Suprapubic skin (tissue), 4 donors: ENCODE results near the gene MAP4K5. TPM values are rescaled to one million over a fixed set of nuclear protein-coding genes. Genes with fewer than 3 reads are reported as not detected.

ENCODE experiments used
- DNase-seq, 2 donors: peaks; one replicate each; pipeline ENCODE4 v3.0.0-alpha.2; 2019; ENCODE audit warnings: low spot score in 2 of 2
- H3K27ac ChIP-seq: fragments of 200-600 bp; sonication (generic); one replicate; pipeline ENCODE4 v1.5.1; 2019
- H3K27me3 ChIP-seq: fragments of 200-600 bp; sonication (generic); one replicate; pipeline ENCODE4 v1.5.1; 2019
- H3K36me3 ChIP-seq: fragments of 200-600 bp; sonication (generic); one replicate; pipeline ENCODE4 v1.5.1; 2019
- H3K4me1 ChIP-seq: fragments of 200-600 bp; sonication (generic); one replicate; pipeline ENCODE4 v1.5.1; 2019
- H3K4me3 ChIP-seq: fragments of 200-600 bp; sonication (generic); one replicate; pipeline ENCODE4 v1.5.1; 2019; ENCODE audit warnings: mild to moderate bottlenecking
- H3K9me3 ChIP-seq: fragments of 200-600 bp; sonication (generic); one replicate; pipeline ENCODE4 v1.5.1; 2019
- EP300 ChIP-seq: sonication (generic); formaldehyde crosslinking; IDR thresholded peaks from one replicate; pipeline ENCODE4 v1.6.1; 2017; ENCODE audit warnings: antibody characterized with exemption
- POLR2A ChIP-seq, 2 donors: fragments of 450-650 bp; IDR thresholded peaks; one replicate each; pipeline ENCODE4 v1.6.1; 2017; ENCODE audit warnings: antibody characterized with exemption in 2 of 2, mild to moderate bottlenecking in 2 of 2, moderate library complexity in 2 of 2
- POLR2AphosphoS5 ChIP-seq, 3 donors: sonication (generic); formaldehyde crosslinking; IDR thresholded peaks; one replicate each; pipeline ENCODE4 v1.6.1; 2017; ENCODE audit warnings: antibody characterized with exemption in 3 of 3
- WGBS: methylation state at CpG from one replicate; pipeline ENCODE4 v1.1.5; 2018; 5-methylcytosine and 5-hydroxymethylcytosine counted together
- total RNA-seq, 4 donors: library from RNA; depleted of rRNA; stranded (reverse); fragments of >200 nt; gene quantifications; one replicate each; pipeline ENCODE4 v1.1.0, GENCODE V29; 2016
- TF ChIP-seq, protein P1 (sequence below), 2 donors: fragments of 200-600 bp in 1 of 2; fragments of 450-650 bp in 1 of 2; sonication (generic) in 1 of 2; IDR thresholded peaks; one replicate each; pipeline ENCODE4 v1.5.1; 2016 to 2019; ENCODE audit warnings: antibody characterized with exemption in 2 of 2, mild to moderate bottlenecking in 1 of 2, moderate library complexity in 1 of 2

The MAP4K5 gene
- total RNA-seq, 4 donors from 2014 or later = 109 to 226 (median 125) TPM

DNA sequence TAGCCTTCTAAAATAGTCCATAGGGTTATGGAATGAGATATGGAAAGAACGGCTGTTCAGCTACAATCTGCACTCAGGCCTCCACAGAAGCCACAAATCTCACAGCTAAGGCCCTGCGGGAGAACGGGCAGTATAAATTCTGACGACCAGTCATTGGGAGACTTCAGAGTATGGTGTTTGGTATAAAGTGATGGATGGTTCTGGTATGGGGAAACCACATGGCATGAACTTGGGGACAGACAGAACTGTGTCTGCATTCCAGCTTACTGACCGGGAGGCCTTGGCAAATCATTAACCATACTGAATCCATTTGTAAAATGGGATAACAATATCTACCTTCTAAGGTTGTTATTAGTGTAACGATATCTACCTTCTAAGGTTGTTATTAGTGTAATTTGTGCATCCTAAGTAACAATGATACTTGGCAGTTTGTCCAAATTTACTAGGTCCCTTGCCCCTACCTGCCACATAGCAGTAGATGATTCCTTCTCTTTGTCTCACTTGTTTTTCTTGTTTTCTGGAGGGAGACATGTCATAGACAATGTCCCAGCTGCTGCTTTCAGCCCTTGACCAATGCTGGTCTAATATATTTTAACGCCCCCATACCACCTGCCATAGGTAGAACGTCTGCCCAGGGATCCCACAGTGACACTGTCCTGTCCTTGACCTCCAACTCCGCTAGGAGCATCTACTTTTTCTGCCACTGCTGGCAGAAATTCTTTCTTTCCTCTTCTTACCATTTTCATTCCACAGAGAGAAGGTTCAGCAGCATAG, 142.5 kb downstream of the MAP4K5 start:
- Histone ChIP-seq H3K27ac (no peak overlapping the region), H3K9me3 (no peaks in the 10 kb centered on the region), H3K27me3 (no peaks in the 10 kb centered on the region), H3K4me3 (no peak overlapping the region), H3K36me3 (no peaks in the 10 kb centered on the region), H3K4me1 (no peaks in the 10 kb centered on the region)
- no peak for DNase-seq
- no peak for TF ChIP-seq POLR2A (IDR thresholded peaks at IDR 0.05)
- no peak for TF ChIP-seq POLR2AphosphoS5 (IDR thresholded peaks at IDR 0.05)
- TF ChIP-seq EP300 = no peak
- TF ChIP-seq, protein P1, sequence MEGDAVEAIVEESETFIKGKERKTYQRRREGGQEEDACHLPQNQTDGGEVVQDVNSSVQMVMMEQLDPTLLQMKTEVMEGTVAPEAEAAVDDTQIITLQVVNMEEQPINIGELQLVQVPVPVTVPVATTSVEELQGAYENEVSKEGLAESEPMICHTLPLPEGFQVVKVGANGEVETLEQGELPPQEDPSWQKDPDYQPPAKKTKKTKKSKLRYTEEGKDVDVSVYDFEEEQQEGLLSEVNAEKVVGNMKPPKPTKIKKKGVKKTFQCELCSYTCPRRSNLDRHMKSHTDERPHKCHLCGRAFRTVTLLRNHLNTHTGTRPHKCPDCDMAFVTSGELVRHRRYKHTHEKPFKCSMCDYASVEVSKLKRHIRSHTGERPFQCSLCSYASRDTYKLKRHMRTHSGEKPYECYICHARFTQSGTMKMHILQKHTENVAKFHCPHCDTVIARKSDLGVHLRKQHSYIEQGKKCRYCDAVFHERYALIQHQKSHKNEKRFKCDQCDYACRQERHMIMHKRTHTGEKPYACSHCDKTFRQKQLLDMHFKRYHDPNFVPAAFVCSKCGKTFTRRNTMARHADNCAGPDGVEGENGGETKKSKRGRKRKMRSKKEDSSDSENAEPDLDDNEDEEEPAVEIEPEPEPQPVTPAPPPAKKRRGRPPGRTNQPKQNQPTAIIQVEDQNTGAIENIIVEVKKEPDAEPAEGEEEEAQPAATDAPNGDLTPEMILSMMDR (IDR thresholded peaks at IDR 0.05) = no peak
- WGBS = 88% methylated on average over 9 of the region's 9 CpGs

DNA sequence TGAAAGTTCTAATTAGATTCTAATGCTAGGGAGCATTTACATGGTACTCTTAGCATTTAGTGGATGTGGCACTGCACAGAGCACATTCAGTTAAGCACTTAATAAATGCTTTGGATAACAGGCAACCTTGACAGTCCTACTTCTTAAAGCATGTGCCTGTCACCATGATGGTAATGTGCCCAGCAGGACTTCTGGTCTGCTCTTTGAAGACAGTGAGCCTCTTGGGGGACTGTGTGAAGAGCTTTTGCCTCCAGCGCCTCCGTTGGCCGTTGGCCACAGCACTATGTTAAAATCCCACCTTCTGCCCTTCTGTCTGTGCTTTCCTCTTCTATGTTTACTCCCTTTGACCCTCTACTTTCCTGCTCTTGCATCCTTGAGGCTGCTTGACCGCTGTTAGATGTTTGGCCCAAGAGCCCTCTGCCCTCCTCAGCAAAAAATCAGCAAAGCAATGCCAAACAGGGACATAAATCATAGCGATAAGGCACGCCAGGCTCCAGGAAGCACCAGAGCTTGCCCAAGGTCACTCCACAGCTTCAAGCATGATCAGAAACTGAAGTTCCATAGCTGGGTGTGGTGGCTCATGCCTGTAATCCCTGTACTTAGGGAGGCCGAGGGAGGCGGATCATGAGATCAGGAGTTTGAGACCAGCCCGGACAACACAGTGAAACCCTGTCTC, 144.0 kb downstream of the MAP4K5 start:
- no peak for DNase-seq

DNA sequence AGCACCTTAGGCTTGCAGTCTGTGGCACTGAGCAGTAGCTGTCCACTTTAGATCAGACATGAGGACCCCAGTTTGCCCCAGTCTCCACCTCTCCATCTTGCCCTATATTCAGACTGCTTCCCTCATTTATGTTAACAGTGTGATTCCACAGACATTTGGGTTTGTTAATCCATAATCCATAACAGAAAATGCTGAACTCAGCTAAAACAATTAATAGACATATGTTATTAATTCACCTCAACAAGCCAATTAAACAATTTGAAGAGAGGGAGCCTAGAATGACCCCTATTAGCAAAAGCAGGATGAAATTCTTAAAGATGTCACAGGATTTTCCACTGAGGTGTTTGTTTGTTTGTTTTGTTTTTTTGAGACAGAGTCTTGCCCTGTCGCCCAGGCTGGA, 144.8 kb downstream of the MAP4K5 start:
- 100% methylated on average over 1 of the region's 1 CpG for WGBS
- no peak overlapping the region for H3K27ac ChIP-seq
- DNase-seq = no peak

More for the DNA sequence above, 144.0 kb downstream of the MAP4K5 start:
- H3K27ac ChIP-seq = no peak overlapping the region
- no peaks in the 10 kb centered on the region for H3K9me3 ChIP-seq
- TF ChIP-seq EP300 (no peak), POLR2A (IDR thresholded peaks at IDR 0.05) (no peak), POLR2AphosphoS5 (IDR thresholded peaks at IDR 0.05) (no peak)
- TF ChIP-seq, protein P1 (IDR thresholded peaks at IDR 0.05) = no peak
- H3K27me3 ChIP-seq = no peaks in the 10 kb centered on the region
- H3K4me1 ChIP-seq = no peaks in the 10 kb centered on the region
- no peak overlapping the region for H3K4me3 ChIP-seq
- WGBS = 76% methylated on average over 9 of the region's 9 CpGs
- no peaks in the 10 kb centered on the region for H3K36me3 ChIP-seq

DNA sequence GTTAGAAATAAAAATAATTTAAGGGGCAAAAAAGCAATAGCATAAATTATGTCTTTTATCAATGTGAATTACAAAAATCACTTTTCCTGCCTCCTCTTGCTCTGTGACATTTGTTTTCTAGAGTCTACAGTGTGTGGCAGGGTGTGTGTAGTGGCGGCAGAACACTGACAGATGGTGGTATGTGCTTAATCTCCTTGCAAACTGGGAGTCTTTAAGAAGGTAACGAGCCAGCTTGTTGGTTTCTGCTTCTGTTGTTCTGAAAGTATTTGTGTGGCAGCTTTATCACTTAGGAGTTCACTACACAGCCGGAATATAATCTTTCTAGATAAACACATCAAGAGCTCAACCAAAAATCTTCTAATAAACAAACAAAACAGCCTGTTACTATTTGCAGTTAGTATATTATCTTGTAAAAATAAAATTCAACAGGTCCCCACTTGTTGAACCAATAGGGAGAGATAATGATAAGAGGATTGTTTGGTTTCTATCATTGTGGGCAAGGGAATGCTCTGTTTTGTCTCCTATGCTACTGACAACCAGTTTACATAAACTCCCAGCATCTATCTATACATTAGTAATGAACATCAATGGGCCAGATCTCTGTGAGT, 148.6 kb downstream of the MAP4K5 start:
- Histone ChIP-seq H3K36me3 (no peaks in the 10 kb centered on the region), H3K27me3 (no peaks in the 10 kb centered on the region), H3K27ac (no peak overlapping the region), H3K4me3 (no peak overlapping the region), H3K4me1 (no peaks in the 10 kb centered on the region), H3K9me3 (no peaks in the 10 kb centered on the region)
- WGBS = 61% methylated on average over 3 of the region's 3 CpGs
- TF ChIP-seq, protein P1 (IDR thresholded peaks at IDR 0.05) = no peak
- DNase-seq = no peak

More for the DNA sequence above, 144.8 kb downstream of the MAP4K5 start:
- no peaks in the 10 kb centered on the region for H3K9me3 ChIP-seq
- no peaks in the 10 kb centered on the region for H3K36me3 ChIP-seq
- no peak for TF ChIP-seq POLR2A (IDR thresholded peaks at IDR 0.05)
- no peak for TF ChIP-seq POLR2AphosphoS5 (IDR thresholded peaks at IDR 0.05)
- TF ChIP-seq, protein P1 (IDR thresholded peaks at IDR 0.05) = no peak
- TF ChIP-seq EP300 = no peak
- no peaks in the 10 kb centered on the region for H3K27me3 ChIP-seq
- no peaks in the 10 kb centered on the region for H3K4me1 ChIP-seq
- H3K4me3 ChIP-seq = no peak overlapping the region

DNA sequence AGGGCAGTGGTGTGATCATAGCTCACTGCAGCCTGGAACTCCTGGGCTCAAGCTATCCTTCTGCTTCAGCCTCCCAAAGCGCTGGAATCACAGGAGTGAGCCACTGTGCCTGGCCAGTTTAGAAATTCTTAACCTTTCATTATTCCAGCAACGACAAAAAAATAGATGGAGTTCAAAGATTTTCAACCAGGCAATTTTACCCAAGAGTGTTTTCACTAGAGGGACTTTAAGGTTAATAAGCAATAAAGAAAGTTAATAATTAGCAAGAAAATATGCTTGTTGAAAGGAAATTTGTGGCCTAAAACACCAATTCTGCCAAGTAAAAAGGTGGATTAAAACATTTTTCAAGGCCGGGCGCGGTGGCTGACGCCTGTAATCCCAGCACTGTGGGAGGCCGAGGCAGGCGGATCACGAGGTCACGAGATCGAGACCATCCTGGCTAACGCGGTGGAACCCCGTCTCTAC, 150.5 kb downstream of the MAP4K5 start:
- H3K36me3 ChIP-seq = no peaks in the 10 kb centered on the region
- no peaks in the 10 kb centered on the region for H3K4me1 ChIP-seq
- no peak overlapping the region for H3K27ac ChIP-seq
- H3K27me3 ChIP-seq = no peaks in the 10 kb centered on the region
- H3K4me3 ChIP-seq = no peak overlapping the region
- no peaks in the 10 kb centered on the region for H3K9me3 ChIP-seq
- no peak for TF ChIP-seq EP300
- no peak for TF ChIP-seq POLR2A (IDR thresholded peaks at IDR 0.05)
- no peak for TF ChIP-seq POLR2AphosphoS5 (IDR thresholded peaks at IDR 0.05)
- TF ChIP-seq, protein P1 (IDR thresholded peaks at IDR 0.05) = no peak
- WGBS = 98% methylated on average over 14 of the region's 14 CpGs
- no peak for DNase-seq
